ENCODE data around the gene GRB10. TPM values are rescaled to one million over a fixed set of nuclear protein-coding genes. Genes with fewer than 3 reads are reported as not detected.
"Not testable (repeated sequence)": the region's sequence is repeated elsewhere in the genome, so short reads cannot be mapped to it uniquely, and the experiment has no call there.

The GRB10 gene
- polyA plus RNA-seq, 3 donors = 1.3 to 3.1 (median 1.5) TPM

GRCh38 chr7:50738932-50739331, 43.8 kb downstream of the GRB10 start:
- Mint-ChIP-seq H3K27ac (no peak overlapping the region), H3K4me3 (no peak overlapping the region), H3K9me3 (peaks cover 10 to 18% (median 12%) of the 10 kb centered on the region in 7 donors), H3K27me3 (ENCODE audit: low read depth in 3 of 3) (no peaks in the 10 kb centered on the region), H3K36me3 (no peaks in the 10 kb centered on the region), H3K4me1 (peaks cover 20% of the 10 kb centered on the region)
- peaks cover 5 to 9% of the 10 kb centered on the region in 2 donors for H3K9me3 ChIP-seq (replicated peaks in 1 of 2; ENCODE audit: control insufficient read depth in 1 of 2, insufficient read depth in 1 of 2, low read length in 2 of 2)
- peaks cover 8 to 9% of the 10 kb centered on the region in 2 donors for H3K4me1 ChIP-seq (ENCODE audit: control insufficient read depth in 1 of 2, insufficient read depth in 2 of 2, low read length in 2 of 2)
- H3K4me3 ChIP-seq (replicated peaks in 1 of 3; ENCODE audit: low read depth in 2 of 3, low read length in 3 of 3) = no peak overlapping the region
- no peak overlapping the region for H3K4me2 ChIP-seq (replicated peaks; ENCODE audit: extremely low read depth, low read length, poor library complexity, severe bottlenecking)
- H3K79me2 ChIP-seq (ENCODE audit: insufficient read depth, low read length) = no peaks in the 10 kb centered on the region
- no peaks in the 10 kb centered on the region for H3K27me3 ChIP-seq (ENCODE audit: control insufficient read depth in 2 of 2, insufficient read depth in 2 of 2, low read length in 2 of 2)
- H3K9ac ChIP-seq (ENCODE audit: insufficient read depth, low read length, poor library complexity, severe bottlenecking) = no peak overlapping the region
- intact Hi-C loops (cut with micrococcal nuclease) = no loop called here
- H4K20me1 ChIP-seq (ENCODE audit: insufficient read depth, low read length) = no peaks in the 10 kb centered on the region
- no peak for TF ChIP-seq CTCF (IDR thresholded peaks at IDR 0.05)
- no peak for DNase-seq
- no peaks in the 10 kb centered on the region for H3K36me3 ChIP-seq (replicated peaks in 1 of 2; ENCODE audit: control insufficient read depth in 1 of 2, insufficient read depth in 2 of 2, low read length in 2 of 2)
- no peak overlapping the region for H3K27ac ChIP-seq (ENCODE audit: low read depth in 1 of 2, low read length in 2 of 2)
- no peak overlapping the region for H2AFZ ChIP-seq (ENCODE audit: insufficient read depth, low read depth, low read length, poor library complexity, severe bottlenecking)
- WGBS (ENCODE audit: insufficient coverage) = no CpG with 5 or more reads among the region's 3 CpGs

- H3K27me3 ChIP-seq (ENCODE audit: control insufficient read depth in 2 of 2, insufficient read depth in 2 of 2, low read length in 2 of 2); H3K36me3 ChIP-seq (replicated peaks in 1 of 2; ENCODE audit: control insufficient read depth in 1 of 2, insufficient read depth in 2 of 2, low read length in 2 of 2); H3K9ac ChIP-seq (ENCODE audit: insufficient read depth, low read length, poor library complexity, severe bottlenecking); H3K9me3 ChIP-seq (replicated peaks in 1 of 2; ENCODE audit: control insufficient read depth in 1 of 2, insufficient read depth in 1 of 2, low read length in 2 of 2); intact Hi-C loops (cut with micrococcal nuclease); H3K27me3 Mint-ChIP-seq (ENCODE audit: low read depth in 3 of 3); H3K4me1 ChIP-seq (ENCODE audit: control insufficient read depth in 1 of 2, insufficient read depth in 2 of 2, low read length in 2 of 2); H3K79me2 ChIP-seq (ENCODE audit: insufficient read depth, low read length); H4K20me1 ChIP-seq (ENCODE audit: insufficient read depth, low read length); H3K4me3 Mint-ChIP-seq; H3K4me3 ChIP-seq (replicated peaks in 1 of 3; ENCODE audit: low read depth in 2 of 3, low read length in 3 of 3); DNase-seq; H3K27ac ChIP-seq (ENCODE audit: low read depth in 1 of 2, low read length in 2 of 2); H3K36me3 Mint-ChIP-seq; H2AFZ ChIP-seq (ENCODE audit: insufficient read depth, low read depth, low read length, poor library complexity, severe bottlenecking); H3K4me2 ChIP-seq (replicated peaks; ENCODE audit: extremely low read depth, low read length, poor library complexity, severe bottlenecking): not testable (repeated sequence)
- H3K4me1 Mint-ChIP-seq = peaks cover 12% of the 10 kb centered on the region
- 100% methylated on average over 2 of the region's 8 CpGs for WGBS (ENCODE audit: insufficient coverage)
- H3K27ac Mint-ChIP-seq = peak overlapping the region in 1 of 7 donors; percentile 53
- H3K9me3 Mint-ChIP-seq = peaks cover 10 to 18% (median 12%) of the 10 kb centered on the region in 7 donors
These were observed 46.9 kb downstream of the GRB10 start for GRCh38 chr7:50735836-50736235.

Measured in CD14-positive monocyte (primary cell).